Activated CD8-positive, alpha-beta memory T cell treated with anti-CD3 and anti-CD28 coated beads for 24 hours (primary cell): ENCODE measurements around the gene CAMK2D.

Source experiments
- DNase-seq: peaks from one replicate; pipeline ENCODE4 v3.0.0-alpha.2; 2020

The CAMK2D gene

GRCh38 chr4:113636438-113636818 is 125.1 kb downstream of the CAMK2D start:
- no peak for DNase-seq

GRCh38 chr4:113635739-113636437 is 125.7 kb downstream of the CAMK2D start:
- DNase-seq, result no peak

- no peak for DNase-seq
Measured at GRCh38 chr4:113634081-113634969, 127.2 kb downstream of the CAMK2D start.

GRCh38 chr4:113633467-113633866 is 128.1 kb downstream of the CAMK2D start:
- no peak for DNase-seq

GRCh38 chr4:113628711-113629110 is 132.8 kb downstream of the CAMK2D start:
- DNase-seq, result no peak

- DNase-seq, result no peak
Measured at GRCh38 chr4:113627321-113627720, 134.2 kb downstream of the CAMK2D start.

- no peak for DNase-seq
Measured at GRCh38 chr4:113625902-113626301, 135.6 kb downstream of the CAMK2D start.

GRCh38 chr4:113623274-113623894 is 138.2 kb downstream of the CAMK2D start:
- DNase-seq, result no peak

- DNase-seq, result no peak
Measured at GRCh38 chr4:113621633-113622032, 139.9 kb downstream of the CAMK2D start.

- no peak for DNase-seq
Measured at GRCh38 chr4:113620032-113620431, 141.5 kb downstream of the CAMK2D start.

GRCh38 chr4:113619526-113619925 is 142.0 kb downstream of the CAMK2D start:
- no peak for DNase-seq

GRCh38 chr4:113618205-113618604 is 143.3 kb downstream of the CAMK2D start:
- DNase-seq, result no peak

- no peak for DNase-seq
Measured at GRCh38 chr4:113617195-113617594, 144.3 kb downstream of the CAMK2D start.

GRCh38 chr4:113616443-113616842 is 145.1 kb downstream of the CAMK2D start:
- DNase-seq, result no peak

- DNase-seq, result no peak
Measured at GRCh38 chr4:113614414-113614813, 147.1 kb downstream of the CAMK2D start.

- DNase-seq, result no peak
Measured at GRCh38 chr4:113613503-113613902, 148.0 kb downstream of the CAMK2D start.

- no peak for DNase-seq
Measured at GRCh38 chr4:113610537-113610936, 151.0 kb downstream of the CAMK2D start.

- DNase-seq, result no peak
Measured at GRCh38 chr4:113607998-113608397, 153.5 kb downstream of the CAMK2D start.

GRCh38 chr4:113607147-113607720 is 154.3 kb downstream of the CAMK2D start:
- no peak for DNase-seq

- no peak for DNase-seq
Measured at GRCh38 chr4:113604955-113605354, 156.6 kb downstream of the CAMK2D start.

GRCh38 chr4:113603911-113604310 is 157.6 kb downstream of the CAMK2D start:
- DNase-seq, result no peak

GRCh38 chr4:113602646-113603228 is 158.8 kb downstream of the CAMK2D start:
- no peak for DNase-seq

GRCh38 chr4:113601636-113602035 is 159.9 kb downstream of the CAMK2D start:
- no peak for DNase-seq
